NCI-H1048 (cell line): ENCODE measurements around the gene HHATL.

Experiments used
- DNase-seq: peaks from one replicate; lab custom pipeline; 2025; lab: John Stamatoyannopoulos, UW

The HHATL gene

GRCh38 chr3:42697289-42698051 is 5.1 kb downstream of the HHATL start:
- DNase-seq: no peak

GRCh38 chr3:42696356-42697288 is 6.0 kb downstream of the HHATL start:
- DNase-seq: no peak

DNA sequence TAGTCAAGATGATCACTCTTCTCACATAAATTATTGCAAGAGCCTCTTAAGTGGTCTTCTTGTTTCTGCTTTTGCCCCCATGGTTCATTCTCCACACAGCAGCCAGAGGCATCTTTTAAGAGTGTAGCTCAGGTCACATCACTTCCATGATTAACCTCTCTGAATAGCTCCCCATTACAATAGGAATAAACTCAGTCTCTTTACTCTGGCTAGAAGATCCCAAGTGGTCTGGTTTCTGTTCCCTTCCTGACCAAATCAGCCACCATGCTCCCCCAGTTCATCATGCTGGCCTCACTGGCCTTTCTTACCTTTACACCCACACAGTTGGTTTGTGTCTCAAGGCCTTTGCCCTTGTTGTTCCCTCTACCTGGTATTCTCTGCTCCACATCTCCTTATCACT is 8.2 kb downstream of the HHATL start:
- no peak for DNase-seq

DNA sequence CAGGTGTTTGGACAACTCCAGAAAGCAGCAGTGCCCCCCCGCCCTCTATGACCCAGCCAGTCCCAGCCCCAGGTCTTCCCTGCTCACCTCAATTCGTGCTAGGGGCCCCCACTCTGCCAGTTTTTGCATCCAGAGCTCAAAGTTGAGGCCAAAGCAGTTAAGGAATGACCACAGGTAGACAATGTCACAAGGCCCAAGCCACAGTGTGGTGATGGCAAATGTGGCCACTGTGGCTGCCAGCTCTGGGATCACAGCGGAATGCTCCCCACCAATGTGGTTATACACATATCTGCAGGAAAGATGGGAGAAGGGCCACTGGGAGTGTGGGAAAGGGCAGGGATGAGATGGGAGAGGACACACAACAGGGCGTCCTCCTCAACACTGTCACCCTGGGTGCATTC is 9.1 kb downstream of the HHATL start:
- no peak for DNase-seq

- no peak for DNase-seq
Measured at GRCh38 chr3:42692667-42693529, 9.7 kb downstream of the HHATL start.

GRCh38 chr3:42691816-42692666 is 10.6 kb downstream of the HHATL start:
- no peak for DNase-seq

DNA sequence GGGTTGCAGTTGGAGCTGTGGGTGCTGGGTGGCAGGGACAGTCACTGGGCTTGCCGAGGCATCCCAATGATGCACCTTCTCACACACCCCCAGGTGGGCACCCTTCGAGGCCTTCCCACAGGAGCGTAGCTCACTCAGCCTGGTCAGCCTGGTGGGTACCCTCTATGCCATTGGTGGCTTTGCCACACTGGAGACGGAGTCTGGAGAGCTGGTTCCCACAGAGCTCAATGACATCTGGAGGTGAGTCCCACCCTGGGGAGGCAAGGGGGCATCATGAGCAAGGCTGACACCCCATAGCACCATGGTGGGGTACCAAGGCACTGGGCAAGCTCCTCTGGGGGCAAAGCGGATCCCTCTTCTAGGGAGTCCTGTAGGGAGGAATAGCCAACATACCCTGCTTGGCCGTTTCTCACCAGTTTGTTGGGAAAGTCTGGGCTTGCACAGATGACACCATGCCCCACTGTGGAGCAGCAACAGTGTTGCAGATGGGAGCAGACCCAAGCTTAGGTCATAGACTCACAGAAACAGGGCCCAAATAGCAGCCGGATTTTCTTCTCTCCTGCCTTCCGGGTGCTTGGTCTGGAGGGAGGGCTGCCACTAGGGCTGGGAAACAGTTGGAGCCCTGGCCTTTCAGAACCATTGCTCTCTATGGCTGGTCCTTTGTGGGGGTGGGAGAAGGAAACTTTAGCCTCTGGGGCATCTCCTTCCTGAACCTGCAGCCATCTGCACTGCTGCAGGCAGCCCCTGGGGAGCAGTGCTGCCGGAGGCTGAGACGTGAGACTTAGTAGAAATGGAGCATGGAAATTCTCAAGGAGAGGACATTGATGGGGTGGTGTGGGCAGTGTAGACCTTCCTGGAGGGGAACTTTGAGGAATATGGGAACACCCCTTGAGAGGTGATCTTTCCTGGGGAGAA is 11.6 kb downstream of the HHATL start:
- no peak for DNase-seq

- DNase-seq: no peak
Measured at GRCh38 chr3:42690191-42690590, 12.4 kb downstream of the HHATL start.

- DNase-seq: no peak
Measured at GRCh38 chr3:42689421-42690014, 13.1 kb downstream of the HHATL start.

DNA sequence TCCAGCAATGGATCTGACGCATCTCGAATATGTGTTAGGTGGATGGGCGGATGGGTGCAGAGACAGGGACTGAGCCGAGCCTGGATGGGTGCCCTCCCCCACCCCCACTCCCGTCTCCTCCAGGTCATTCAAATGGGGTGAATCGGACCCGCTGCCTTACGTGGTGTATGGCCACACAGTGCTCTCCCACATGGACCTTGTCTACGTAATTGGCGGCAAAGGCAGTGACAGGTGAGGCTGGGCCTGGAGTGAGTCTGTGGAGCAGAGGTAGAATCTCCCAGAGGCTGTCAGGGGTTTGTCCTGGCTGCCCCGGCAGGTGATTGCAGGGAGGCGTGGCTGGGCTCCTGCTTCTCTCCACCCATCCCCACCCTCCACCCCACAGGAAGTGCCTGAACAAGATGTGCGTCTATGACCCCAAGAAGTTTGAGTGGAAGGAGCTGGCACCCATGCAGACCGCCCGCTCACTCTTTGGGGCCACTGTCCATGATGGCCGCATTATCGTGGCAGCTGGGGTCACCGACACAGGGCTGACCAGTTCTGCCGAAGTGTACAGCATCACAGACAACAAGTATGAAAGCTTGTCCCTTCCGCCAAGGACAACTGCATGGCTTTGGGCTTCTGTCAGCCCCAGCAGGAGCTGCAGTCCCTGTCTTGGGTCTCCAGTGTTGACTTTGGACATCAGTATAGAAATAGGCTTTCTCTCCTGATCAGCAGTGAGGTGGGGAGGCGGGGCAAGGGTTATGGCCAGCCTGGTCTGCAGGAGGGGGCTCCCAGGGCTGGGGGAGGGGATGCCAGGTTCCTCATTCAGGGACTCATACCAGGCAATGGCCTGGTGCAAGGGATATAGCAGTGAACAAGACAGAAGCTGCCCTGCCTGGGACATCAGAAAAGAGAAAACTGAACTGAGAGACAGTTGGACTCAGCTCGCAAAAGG is 13.8 kb downstream of the HHATL start:
- DNase-seq: no peak

DNA sequence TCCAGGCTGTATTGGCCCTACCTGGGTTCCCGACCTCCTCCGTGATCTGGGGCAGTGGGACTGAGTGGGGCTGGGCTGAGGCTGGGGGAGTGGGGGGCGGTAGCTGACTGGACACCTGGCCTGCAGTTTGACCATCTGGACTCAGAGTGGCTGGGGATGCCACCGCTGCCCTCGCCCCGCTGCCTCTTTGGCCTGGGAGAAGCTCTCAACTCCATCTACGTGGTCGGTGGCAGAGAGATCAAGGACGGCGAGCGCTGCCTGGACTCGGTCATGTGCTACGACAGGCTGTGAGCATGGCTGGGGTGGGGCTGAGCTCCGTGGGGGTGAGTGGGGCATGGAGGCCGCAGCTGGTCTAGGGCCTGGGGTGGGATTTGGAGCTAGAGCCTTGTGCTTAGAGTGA is 14.6 kb downstream of the HHATL start:
- no peak for DNase-seq

GRCh38 chr3:42686832-42687650 is 15.6 kb downstream of the HHATL start:
- DNase-seq: no peak

DNA sequence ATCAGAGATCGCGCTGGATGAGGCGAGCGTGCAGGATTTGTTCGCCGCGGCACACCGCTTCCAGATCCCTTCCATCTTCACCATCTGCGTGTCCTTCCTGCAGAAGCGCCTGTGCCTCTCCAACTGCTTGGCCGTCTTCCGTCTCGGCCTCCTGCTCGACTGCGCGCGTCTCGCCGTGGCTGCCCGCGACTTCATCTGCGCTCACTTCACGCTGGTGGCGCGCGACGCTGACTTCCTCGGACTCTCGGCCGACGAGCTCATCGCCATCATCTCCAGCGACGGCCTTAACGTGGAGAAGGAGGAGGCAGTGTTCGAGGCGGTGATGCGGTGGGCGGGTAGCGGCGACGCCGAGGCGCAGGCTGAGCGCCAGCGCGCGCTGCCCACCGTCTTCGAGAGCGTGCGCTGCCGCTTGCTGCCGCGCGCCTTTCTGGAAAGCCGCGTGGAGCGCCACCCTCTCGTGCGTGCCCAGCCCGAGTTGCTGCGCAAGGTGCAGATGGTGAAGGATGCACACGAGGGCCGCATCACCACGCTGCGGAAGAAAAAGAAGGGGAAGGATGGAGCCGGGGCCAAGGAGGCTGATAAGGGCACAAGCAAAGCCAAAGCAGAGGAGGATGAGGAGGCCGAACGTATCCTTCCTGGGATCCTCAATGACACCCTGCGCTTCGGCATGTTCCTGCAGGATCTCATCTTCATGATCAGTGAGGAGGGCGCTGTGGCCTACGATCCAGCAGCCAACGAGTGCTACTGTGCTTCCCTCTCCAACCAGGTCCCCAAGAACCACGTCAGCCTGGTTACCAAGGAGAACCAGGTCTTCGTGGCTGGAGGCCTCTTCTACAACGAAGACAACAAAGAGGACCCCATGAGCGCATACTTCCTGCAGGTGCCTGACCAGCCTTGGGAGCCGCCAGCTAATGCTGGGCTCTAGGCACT is 16.4 kb downstream of the HHATL start:
- no peak for DNase-seq

DNA sequence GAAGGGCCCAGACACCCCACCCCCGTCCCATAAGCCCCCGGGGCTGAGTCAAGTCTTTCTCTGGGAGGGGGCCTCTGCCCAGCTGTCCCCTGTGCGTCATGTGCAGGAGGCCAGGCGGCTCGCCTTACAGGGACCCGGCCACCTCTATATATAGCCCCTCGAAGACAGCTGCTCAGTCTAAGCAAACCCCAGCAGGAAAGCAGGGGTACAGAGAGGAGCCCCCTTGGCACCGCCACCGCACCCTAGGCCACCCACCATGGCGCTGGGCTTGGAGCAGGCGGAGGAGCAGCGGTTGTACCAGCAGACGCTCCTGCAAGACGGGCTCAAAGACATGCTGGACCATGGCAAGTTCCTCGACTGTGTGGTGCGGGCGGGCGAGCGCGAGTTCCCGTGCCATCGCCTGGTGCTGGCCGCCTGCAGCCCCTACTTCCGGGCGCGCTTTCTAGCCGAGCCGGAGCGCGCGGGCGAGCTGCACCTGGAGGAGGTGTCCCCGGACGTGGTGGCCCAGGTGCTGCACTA is 17.2 kb downstream of the HHATL start, which contains the start of gene KLHL40:
Gene KLHL40, plus strand, starts transcription at position 175 of the 519 bp plus-strand sequence. Its CDS starts 82 bp downstream, at position 257.
- DNase-seq: no peak

DNA sequence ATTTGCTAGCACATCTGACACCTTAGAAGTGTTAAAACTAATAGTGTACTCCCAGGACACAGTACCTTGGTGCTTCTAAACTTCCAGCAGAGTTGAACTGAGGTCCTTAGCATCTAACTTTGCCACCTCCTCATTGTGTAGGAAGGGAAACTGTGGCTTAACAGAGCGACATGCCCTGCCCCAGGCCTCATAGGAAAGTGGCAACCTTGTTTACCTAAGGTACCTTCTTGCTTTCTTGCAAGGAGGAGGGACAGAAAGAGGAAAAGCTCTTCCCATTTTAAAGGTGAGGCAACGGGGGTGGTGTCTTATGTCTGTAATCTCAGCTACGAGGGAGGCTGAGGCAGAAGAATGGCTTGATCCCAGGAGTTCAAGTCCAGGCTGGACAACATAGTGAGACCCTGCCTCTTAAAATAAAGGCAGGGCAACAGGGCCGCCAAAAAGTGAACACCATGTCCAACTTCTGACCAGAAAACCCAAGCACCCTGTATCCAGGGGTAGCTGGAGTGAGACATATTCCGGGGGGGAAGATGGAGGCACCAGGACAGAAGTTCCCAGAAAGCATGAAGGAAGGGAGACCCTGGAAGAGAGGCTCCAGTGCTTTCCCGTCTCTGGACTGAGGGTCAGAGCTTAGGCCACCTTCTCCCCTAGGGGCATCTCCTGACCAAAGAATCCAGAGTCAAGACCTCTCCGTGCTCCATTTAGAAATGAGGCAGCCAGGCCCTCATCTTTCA is 17.8 kb downstream of the HHATL start:
- DNase-seq: no peak
